Liver (tissue), 9 donors: ENCODE measurements around the gene NR2F6. TPM values are rescaled to one million over a fixed set of nuclear protein-coding genes. Genes with fewer than 3 reads are reported as not detected.

Source experiments
- DNase-seq: peaks from one replicate; pipeline ENCODE4 v3.0.0-alpha.2; 2017; ENCODE audit warnings: low spot score
- H3K27ac ChIP-seq, 2 donors: one replicate each; pipeline ENCODE4 v1.7.0; 2013; ENCODE audit warnings: inconsistent platforms in 2 of 2, low read length in 2 of 2, control low read depth in 1 of 2, low read depth in 1 of 2, mild to moderate bottlenecking in 1 of 2
- H3K27me3 ChIP-seq, 4 donors: one replicate each; pipeline versions ENCODE4 v1.6.1 to v1.7.0; 2013; ENCODE audit warnings: low read length in 3 of 4, inconsistent platforms in 1 of 4, mild to moderate bottlenecking in 1 of 4, moderate library complexity in 1 of 4; ENCODE audit not compliant: control insufficient read depth in 4 of 4, insufficient read depth in 4 of 4
- H3K36me3 ChIP-seq, 4 donors: one replicate each; pipeline versions ENCODE4 v1.6.1 to v1.7.0; 2013; ENCODE audit warnings: low read length in 3 of 4, mild to moderate bottlenecking in 3 of 4, low read depth in 1 of 4, moderate library complexity in 1 of 4; ENCODE audit not compliant: control insufficient read depth in 4 of 4, insufficient read depth in 3 of 4
- H3K4me1 ChIP-seq, 4 donors: one replicate each; pipeline versions ENCODE4 v1.6.1 to v1.7.0; 2013; ENCODE audit warnings: low read length in 3 of 4, mild to moderate bottlenecking in 3 of 4, moderate library complexity in 1 of 4; ENCODE audit not compliant: control insufficient read depth in 4 of 4, insufficient read depth in 4 of 4
- H3K4me3 ChIP-seq, 3 donors: one replicate each; pipeline versions ENCODE4 v1.6.1 to v1.7.0; 2013; ENCODE audit warnings: low read length in 3 of 3, control low read depth in 1 of 3, low read depth in 1 of 3, mild to moderate bottlenecking in 1 of 3
- H3K9ac ChIP-seq, 2 donors: one replicate each; pipeline ENCODE4 v1.7.0; 2013; ENCODE audit warnings: low read length in 2 of 2, mild to moderate bottlenecking in 2 of 2, moderate library complexity in 2 of 2, control low read depth in 1 of 2, low read depth in 1 of 2
- H3K9me3 ChIP-seq, 4 donors: one replicate each; pipeline versions ENCODE4 v1.6.1 to v1.7.0; 2013; ENCODE audit warnings: low read length in 3 of 4; ENCODE audit not compliant: control insufficient read depth in 4 of 4
- ATF3 ChIP-seq: IDR thresholded peaks from 2 replicates; pipeline ENCODE4 v1.6.1; 2016; ENCODE audit warnings: antibody characterized with exemption
- CTCF ChIP-seq: fragments of 150-350 bp; IDR thresholded peaks from 2 replicates; pipeline ENCODE4 v1.5.1; 2017; ENCODE audit warnings: improper control_type of control experiment, low read depth, low read length; ENCODE audit not compliant: missing input control
- EGR1 ChIP-seq, 2 donors: IDR thresholded peaks; 2 replicates each; pipeline ENCODE4 v1.6.1; 2016 to 2018; ENCODE audit warnings: antibody characterized with exemption in 2 of 2, low read depth in 2 of 2
- FOXA2 ChIP-seq: IDR thresholded peaks from 2 replicates; pipeline ENCODE4 v1.6.1; 2016; ENCODE audit warnings: antibody characterized with exemption
- GABPA ChIP-seq, 2 donors: IDR thresholded peaks in 1 of 2; conservative IDR thresholded peaks in 1 of 2; 2 replicates each; pipeline ENCODE4 v1.6.1; 2016; ENCODE audit warnings: antibody characterized with exemption in 2 of 2, mild to moderate bottlenecking in 1 of 2, moderate library complexity in 1 of 2
- HNF4A ChIP-seq, 2 donors: conservative IDR thresholded peaks; 2 replicates each; pipeline ENCODE4 v1.6.1; 2016; ENCODE audit warnings: antibody characterized with exemption in 2 of 2, mild to moderate bottlenecking in 2 of 2
- HNF4G ChIP-seq: IDR thresholded peaks from 2 replicates; pipeline ENCODE4 v1.6.1; 2016; ENCODE audit warnings: antibody characterized with exemption
- RAD21 ChIP-seq, 2 donors: IDR thresholded peaks; 2 replicates each; pipeline ENCODE4 v1.6.1; 2016; ENCODE audit warnings: antibody characterized with exemption in 2 of 2, mild to moderate bottlenecking in 2 of 2
- RXRA ChIP-seq, 2 donors: IDR thresholded peaks; 2 replicates each; pipeline ENCODE4 v1.6.1; 2017 to 2018; ENCODE audit warnings: antibody characterized with exemption in 2 of 2, mild to moderate bottlenecking in 1 of 2
- SP1 ChIP-seq: IDR thresholded peaks from 2 replicates; pipeline ENCODE4 v1.6.1; 2018; ENCODE audit warnings: antibody characterized with exemption, mild to moderate bottlenecking
- YY1 ChIP-seq: IDR thresholded peaks from 2 replicates; pipeline ENCODE4 v1.6.1; 2016; ENCODE audit warnings: antibody characterized with exemption, mild to moderate bottlenecking
- ZBTB33 ChIP-seq: IDR thresholded peaks from 2 replicates; pipeline ENCODE4 v1.6.1; 2016; ENCODE audit warnings: antibody characterized with exemption
- WGBS: extraction: QIAGEN DNeasy Blood & Tissue Kit; methylation state at CpG from one replicate; pipeline ENCODE4 v1.1.7; 2013; 5-methylcytosine and 5-hydroxymethylcytosine counted together
- polyA plus RNA-seq, 2 donors: library from polyadenylated mRNA; stranded (reverse) in 1 of 2; unstranded in 1 of 2; fragments of 200-250 nt in 1 of 2; fragments of >200 nt in 1 of 2; fragmentation: Nextera tagmentation in 1 of 2; extraction: Ambion mirVana in 1 of 2; gene quantifications; one replicate each; pipeline versions ENCODE4 v1.2.1 to v1.2.3, GENCODE V29; 2013 to 2015
- total RNA-seq, 2 donors: library from RNA; depleted of rRNA; stranded (reverse); fragments of >200 nt; gene quantifications; one replicate each; pipeline ENCODE4 v1.2.3, GENCODE V29; 2014
- donor health status: healthy.
- donor health status: healthy.
- donor health status: healthy.
- donor health status: healthy.
- donor health status: healthy.

NR2F6 gene
- total and polyA plus RNA-seq, 4 donors, result 30.5 to 86.1 (median 52.6) TPM

DNA sequence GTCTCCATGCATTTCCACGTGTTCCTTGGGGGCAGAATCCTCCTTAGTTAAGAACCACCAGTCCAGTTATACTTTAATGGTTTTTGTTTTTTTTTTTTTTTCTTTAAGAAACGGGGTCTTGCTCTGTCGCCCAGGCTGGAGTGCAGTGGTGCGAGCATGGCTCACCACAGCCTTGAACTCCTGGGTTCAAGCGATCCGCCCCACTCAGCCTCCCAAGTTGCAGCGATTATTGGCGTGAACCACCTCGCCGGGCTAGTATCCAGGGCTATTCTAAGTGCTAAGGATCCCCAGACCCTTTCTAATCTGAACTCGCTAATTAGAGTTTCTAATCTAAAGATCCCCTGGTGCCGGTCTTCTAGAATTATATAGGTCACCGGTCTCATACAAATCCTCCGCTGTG lies 47.9 kb upstream of the NR2F6 start:
- H3K36me3 ChIP-seq, result peaks cover 0 to 9% (median 2%) of the 10 kb centered on the region in 4 donors
- DNase-seq, result no peak
- H3K9me3 ChIP-seq, result peaks cover 0 to 4% (median 3%) of the 10 kb centered on the region in 4 donors
- H3K27ac ChIP-seq, result no peak overlapping the region
- WGBS, result 94% methylated on average over 14 of the region's 14 CpGs
- no peaks in the 10 kb centered on the region for H3K27me3 ChIP-seq
- TF ChIP-seq ATF3, result no peak
- no peak for TF ChIP-seq YY1
- TF ChIP-seq EGR1 (IDR thresholded peaks at IDR 0.05; ENCODE audit: low read depth in 2 of 2), result no peak
- TF ChIP-seq ZBTB33, result no peak
- TF ChIP-seq RXRA (IDR thresholded peaks at IDR 0.05), result no peak
- no peak for TF ChIP-seq GABPA (IDR thresholded peaks at IDR 0.05 in 1 of 2, conservative IDR thresholded peaks at IDR 0.05 in 1 of 2)
- no peak for TF ChIP-seq HNF4A (conservative IDR thresholded peaks at IDR 0.05)
- H3K9ac ChIP-seq, result no peak overlapping the region
- H3K4me3 ChIP-seq, result no peak overlapping the region
- no peaks in the 10 kb centered on the region for H3K4me1 ChIP-seq

DNA sequence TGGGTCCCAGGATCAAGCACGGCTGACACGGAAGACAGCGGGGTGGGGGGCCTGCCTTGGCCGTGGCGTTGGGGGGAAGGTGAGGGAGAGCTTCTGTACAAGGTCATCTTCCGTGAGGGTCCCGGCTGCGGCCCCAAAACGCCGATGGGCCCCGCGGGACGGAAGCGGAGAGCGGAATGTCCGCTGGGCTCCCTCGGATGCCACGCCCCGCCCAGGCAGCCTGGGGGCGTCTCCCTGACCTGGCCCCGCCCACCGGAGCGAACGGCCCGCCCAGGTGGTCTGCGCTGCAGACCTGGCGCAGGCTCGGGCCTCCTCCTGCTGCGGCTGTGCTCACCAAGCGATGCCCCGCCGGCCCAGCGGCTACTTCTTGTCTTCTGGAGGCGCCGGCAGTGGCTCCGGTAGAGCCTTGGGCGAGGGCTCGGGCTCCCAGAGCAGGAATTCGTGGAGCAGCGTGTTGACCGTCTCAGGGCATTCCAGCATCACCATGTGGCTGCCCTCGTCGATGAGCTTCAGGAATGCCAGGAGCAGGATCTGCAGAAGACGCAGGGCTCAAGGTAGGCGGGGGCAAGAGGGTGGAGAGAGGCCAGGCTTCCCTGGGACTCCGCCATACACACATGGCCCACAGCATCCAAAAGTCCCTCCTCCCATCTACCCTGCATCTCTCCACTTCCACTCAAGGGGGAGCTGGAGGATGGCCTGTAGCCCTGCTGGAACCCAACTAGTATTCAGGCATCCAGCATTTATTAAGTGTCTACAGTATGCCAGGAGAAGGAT lies 46.8 kb upstream of the NR2F6 start:
- Histone ChIP-seq H3K4me1 (no peaks in the 10 kb centered on the region), H3K27ac (peak overlapping the region in 1 of 2 donors; percentile 28), H3K9ac (peak overlapping the region in 1 of 2 donors; percentile 10), H3K36me3 (peaks cover 0 to 5% (median 2%) of the 10 kb centered on the region in 4 donors), H3K4me3 (peak overlapping the region in 2 of 3 donors; percentile 34 to 44), H3K27me3 (no peaks in the 10 kb centered on the region), H3K9me3 (no peaks in the 10 kb centered on the region)
- peak; percentile 86 for DNase-seq
- 50% methylated on average over 46 of the region's 46 CpGs for WGBS
- TF ChIP-seq EGR1 (IDR thresholded peaks at IDR 0.05; ENCODE audit: low read depth in 2 of 2) (no peak), RAD21 (IDR thresholded peaks at IDR 0.05) (peak; percentile 79 to 84), HNF4G (no peak), CTCF (peak; percentile 58), FOXA2 (no peak)

DNA sequence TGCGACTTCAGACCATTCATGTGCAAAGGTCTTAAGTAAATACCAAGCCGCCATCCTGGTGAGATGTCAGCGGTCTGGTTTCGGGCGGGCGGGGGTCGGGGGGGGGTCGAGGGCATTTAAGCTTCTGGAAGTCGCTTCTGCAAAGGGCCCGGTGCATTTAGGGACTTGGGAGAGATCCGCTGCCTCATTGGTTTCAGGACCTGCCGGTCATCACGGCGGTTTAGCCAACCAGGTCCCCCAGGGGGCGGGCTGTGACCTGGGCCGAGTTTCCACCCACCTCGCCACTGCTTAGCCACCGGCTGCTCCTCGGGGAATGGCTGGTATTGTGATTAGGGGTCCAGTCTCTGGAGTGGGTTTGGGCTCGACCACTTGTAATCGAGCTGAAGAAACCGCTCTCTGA lies 43.8 kb upstream of the NR2F6 start:
- H3K9me3 ChIP-seq, result no peaks in the 10 kb centered on the region
- no peak for TF ChIP-seq ATF3
- TF ChIP-seq SP1, result peak; percentile 19
- H3K9ac ChIP-seq, result no peak overlapping the region
- no peak overlapping the region for H3K4me3 ChIP-seq
- H3K4me1 ChIP-seq, result no peaks in the 10 kb centered on the region
- no peak overlapping the region for H3K27ac ChIP-seq
- peak; percentile 81 for DNase-seq
- peaks cover 0 to 4% (median 2%) of the 10 kb centered on the region in 4 donors for H3K36me3 ChIP-seq
- 22% methylated on average over 22 of the region's 22 CpGs for WGBS
- no peaks in the 10 kb centered on the region for H3K27me3 ChIP-seq
